ENCODE data around the gene RFXANK. TPM values are rescaled to one million over a fixed set of nuclear protein-coding genes. Genes with fewer than 3 reads are reported as not detected.
A peak's percentile ranks its signal among the peaks of the same experiment; 100 is the strongest.

The RFXANK gene
- total and polyA plus RNA-seq, 9 of the 15 experiments (the other 6 are each of a cell fraction or from before 2014, with no cell fraction given) = 68.6 to 181 (median 150) TPM

DNA sequence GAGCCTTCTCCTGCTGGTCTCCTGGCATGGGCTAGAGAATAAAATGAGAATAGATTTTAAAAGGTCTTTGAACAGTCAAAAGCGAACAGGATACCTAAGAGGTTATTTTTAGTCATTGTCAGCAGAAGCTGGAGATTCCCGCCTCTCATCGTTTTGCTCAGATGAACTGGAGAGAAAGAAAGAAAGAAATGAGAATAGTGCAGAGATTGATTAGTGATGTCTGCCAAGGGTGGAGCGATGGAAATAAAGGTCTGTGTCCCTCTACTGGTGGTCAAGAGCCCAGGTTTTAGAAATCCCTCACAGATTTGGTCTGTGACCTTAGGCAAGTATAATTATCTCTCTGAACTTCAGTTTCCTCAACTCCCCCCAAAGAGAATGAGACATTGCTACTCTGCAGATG lies 25.0 kb downstream of the RFXANK start (continued):
- TF ChIP-seq, protein P1, sequence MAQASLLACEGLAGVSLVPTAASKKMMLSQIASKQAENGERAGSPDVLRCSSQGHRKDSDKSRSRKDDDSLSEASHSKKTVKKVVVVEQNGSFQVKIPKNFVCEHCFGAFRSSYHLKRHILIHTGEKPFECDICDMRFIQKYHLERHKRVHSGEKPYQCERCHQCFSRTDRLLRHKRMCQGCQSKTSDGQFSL (CRISPR knock-in tag; IDR thresholded peaks at IDR 0.05) = no peak
- TF ChIP-seq, protein P1 (tag; IDR thresholded peaks at IDR 0.05) = no peak
- TF ChIP-seq, protein P2, sequence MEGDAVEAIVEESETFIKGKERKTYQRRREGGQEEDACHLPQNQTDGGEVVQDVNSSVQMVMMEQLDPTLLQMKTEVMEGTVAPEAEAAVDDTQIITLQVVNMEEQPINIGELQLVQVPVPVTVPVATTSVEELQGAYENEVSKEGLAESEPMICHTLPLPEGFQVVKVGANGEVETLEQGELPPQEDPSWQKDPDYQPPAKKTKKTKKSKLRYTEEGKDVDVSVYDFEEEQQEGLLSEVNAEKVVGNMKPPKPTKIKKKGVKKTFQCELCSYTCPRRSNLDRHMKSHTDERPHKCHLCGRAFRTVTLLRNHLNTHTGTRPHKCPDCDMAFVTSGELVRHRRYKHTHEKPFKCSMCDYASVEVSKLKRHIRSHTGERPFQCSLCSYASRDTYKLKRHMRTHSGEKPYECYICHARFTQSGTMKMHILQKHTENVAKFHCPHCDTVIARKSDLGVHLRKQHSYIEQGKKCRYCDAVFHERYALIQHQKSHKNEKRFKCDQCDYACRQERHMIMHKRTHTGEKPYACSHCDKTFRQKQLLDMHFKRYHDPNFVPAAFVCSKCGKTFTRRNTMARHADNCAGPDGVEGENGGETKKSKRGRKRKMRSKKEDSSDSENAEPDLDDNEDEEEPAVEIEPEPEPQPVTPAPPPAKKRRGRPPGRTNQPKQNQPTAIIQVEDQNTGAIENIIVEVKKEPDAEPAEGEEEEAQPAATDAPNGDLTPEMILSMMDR (IDR thresholded peaks at IDR 0.05 in 2 of 3, conservative IDR thresholded peaks at IDR 0.05 in 1 of 3; ENCODE audit: insufficient read depth in 2 of 3, low read depth in 1 of 3, low read length in 3 of 3) = peak; percentile 48 to 53 (median 51); a peak in 5 of 6 replicates

DNA sequence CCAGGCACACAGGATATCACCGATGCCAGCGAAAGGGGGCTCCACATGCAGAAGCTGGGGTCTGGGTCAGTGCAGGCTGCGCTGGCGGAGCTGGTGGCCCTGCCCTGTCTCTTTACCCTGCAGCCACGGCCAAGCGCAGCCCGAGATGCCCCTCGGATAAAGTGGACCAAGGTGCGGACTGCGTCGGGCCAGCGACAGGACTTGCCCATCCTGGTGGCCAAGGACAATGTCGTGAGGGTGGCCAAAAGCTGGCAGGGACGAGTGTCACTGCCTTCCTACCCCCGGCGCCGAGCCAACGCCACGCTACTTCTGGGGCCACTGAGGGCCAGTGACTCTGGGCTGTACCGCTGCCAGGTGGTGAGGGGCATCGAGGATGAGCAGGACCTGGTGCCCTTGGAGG lies 26.9 kb downstream of the RFXANK start:
- Histone ChIP-seq H3K4me3 (no peak overlapping the region), H3K9ac (ENCODE audit: insufficient read depth in 1 of 2, low read depth in 2 of 2, low read length in 2 of 2) (no peak overlapping the region; a peak in 1 of 4 replicates), H3K4me1 (replicated peaks in 1 of 2; ENCODE audit: control insufficient read depth in 2 of 2, insufficient read depth in 2 of 2, low read length in 2 of 2) (peaks cover 0 to 8% of the 10 kb centered on the region in 2 experiments; a peak in 1 of 5 replicates), H3K27ac (ENCODE audit: extremely low read depth, low read depth, low read length) (no peak overlapping the region), H3K27me3 (ENCODE audit: control insufficient read depth in 2 of 2, insufficient read depth in 2 of 2, low read length in 2 of 2) (peaks cover 9 to 31% of the 10 kb centered on the region in 2 experiments; a peak in 4 of 5 replicates), H4K20me1 (replicated peaks; ENCODE audit: control insufficient read depth, insufficient read depth, low read length) (no peaks in the 10 kb centered on the region; the same call in 1 of the 2 replicates), H3K9me3 (replicated peaks; ENCODE audit: control insufficient read depth, insufficient read depth, low read depth, low read length) (peaks cover 2% of the 10 kb centered on the region), H2AFZ (ENCODE audit: low read depth, low read length) (no peak overlapping the region), H3K79me2 (ENCODE audit: control insufficient read depth, insufficient read depth, low read length) (no peaks in the 10 kb centered on the region), H3K36me3 (ENCODE audit: control insufficient read depth, insufficient read depth, low read length) (no peaks in the 10 kb centered on the region), H3K4me2 (ENCODE audit: insufficient read depth, low read length) (no peak overlapping the region), H3K9me1 (ENCODE audit: control insufficient read depth, insufficient read depth, low read length) (peaks cover under 1% of the 10 kb centered on the region)
- ATAC-seq = no peak
- POLR2A ChIA-PET = interaction anchor here (1.0 kb wide), 1 partner anchor 13 kb away, joined by 3 read pairs; no protein-coding TSS in a partner anchor
- in situ Hi-C loops (cut with MboI) (no loop called here), intact Hi-C loops (cut with micrococcal nuclease) (no loop called here)
- CTCF ChIA-PET (ENCODE audit: low intra/inter-chr PET ratio) = no interaction called here
- DNase-seq (ENCODE audit: extremely low read depth in 1 of 4, low spot score in 3 of 4) = no peak
- 5% methylated on average over 20 of the region's 21 CpGs for WGBS (ENCODE audit: insufficient coverage, low coverage, missing lambda C conversion rate)
- no TSS peak for BruUV-seq (replicated peaks)
- FAIRE-seq = no peak
- TF ChIP-seq FOXM1 (IDR thresholded peaks at IDR 0.05; ENCODE audit: low read depth) (no peak), FOXM1 (CRISPR knock-in tag; IDR thresholded peaks at IDR 0.05; ENCODE audit: low read depth) (no peak), CC2D1A (IDR thresholded peaks at IDR 0.05) (no peak), NCOA6 (IDR thresholded peaks at IDR 0.05) (no peak)
- TF ChIP-seq, protein P3, sequence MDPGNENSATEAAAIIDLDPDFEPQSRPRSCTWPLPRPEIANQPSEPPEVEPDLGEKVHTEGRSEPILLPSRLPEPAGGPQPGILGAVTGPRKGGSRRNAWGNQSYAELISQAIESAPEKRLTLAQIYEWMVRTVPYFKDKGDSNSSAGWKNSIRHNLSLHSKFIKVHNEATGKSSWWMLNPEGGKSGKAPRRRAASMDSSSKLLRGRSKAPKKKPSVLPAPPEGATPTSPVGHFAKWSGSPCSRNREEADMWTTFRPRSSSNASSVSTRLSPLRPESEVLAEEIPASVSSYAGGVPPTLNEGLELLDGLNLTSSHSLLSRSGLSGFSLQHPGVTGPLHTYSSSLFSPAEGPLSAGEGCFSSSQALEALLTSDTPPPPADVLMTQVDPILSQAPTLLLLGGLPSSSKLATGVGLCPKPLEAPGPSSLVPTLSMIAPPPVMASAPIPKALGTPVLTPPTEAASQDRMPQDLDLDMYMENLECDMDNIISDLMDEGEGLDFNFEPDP (CRISPR knock-in tag; IDR thresholded peaks at IDR 0.05) = no peak
- TF ChIP-seq, protein P4, sequence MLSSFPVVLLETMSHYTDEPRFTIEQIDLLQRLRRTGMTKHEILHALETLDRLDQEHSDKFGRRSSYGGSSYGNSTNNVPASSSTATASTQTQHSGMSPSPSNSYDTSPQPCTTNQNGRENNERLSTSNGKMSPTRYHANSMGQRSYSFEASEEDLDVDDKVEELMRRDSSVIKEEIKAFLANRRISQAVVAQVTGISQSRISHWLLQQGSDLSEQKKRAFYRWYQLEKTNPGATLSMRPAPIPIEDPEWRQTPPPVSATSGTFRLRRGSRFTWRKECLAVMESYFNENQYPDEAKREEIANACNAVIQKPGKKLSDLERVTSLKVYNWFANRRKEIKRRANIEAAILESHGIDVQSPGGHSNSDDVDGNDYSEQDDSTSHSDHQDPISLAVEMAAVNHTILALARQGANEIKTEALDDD (IDR thresholded peaks at IDR 0.05) = no peak
- TF ChIP-seq, protein P5, sequence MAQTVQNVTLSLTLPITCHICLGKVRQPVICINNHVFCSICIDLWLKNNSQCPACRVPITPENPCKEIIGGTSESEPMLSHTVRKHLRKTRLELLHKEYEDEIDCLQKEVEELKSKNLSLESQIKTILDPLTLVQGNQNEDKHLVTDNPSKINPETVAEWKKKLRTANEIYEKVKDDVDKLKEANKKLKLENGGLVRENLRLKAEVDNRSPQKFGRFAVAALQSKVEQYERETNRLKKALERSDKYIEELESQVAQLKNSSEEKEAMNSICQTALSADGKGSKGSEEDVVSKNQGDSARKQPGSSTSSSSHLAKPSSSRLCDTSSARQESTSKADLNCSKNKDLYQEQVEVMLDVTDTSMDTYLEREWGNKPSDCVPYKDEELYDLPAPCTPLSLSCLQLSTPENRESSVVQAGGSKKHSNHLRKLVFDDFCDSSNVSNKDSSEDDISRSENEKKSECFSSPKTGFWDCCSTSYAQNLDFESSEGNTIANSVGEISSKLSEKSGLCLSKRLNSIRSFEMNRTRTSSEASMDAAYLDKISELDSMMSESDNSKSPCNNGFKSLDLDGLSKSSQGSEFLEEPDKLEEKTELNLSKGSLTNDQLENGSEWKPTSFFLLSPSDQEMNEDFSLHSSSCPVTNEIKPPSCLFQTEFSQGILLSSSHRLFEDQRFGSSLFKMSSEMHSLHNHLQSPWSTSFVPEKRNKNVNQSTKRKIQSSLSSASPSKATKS (CRISPR knock-in tag; IDR thresholded peaks at IDR 0.05) = no peak

Data from K562 (cell line).